ENCODE measurements around the gene FAM131C.

GRCh38 chr1:16018749-16019643 lies 54.5 kb downstream of the FAM131C start:
- no peak for TF ChIP-seq POLR2AphosphoS5 (IDR thresholded peaks at IDR 0.05; ENCODE audit: low read depth, low read length)
- no peak for TF ChIP-seq POLR2A (IDR thresholded peaks at IDR 0.05; ENCODE audit: low read depth, low read length)
- TF ChIP-seq TAF1 (IDR thresholded peaks at IDR 0.05; ENCODE audit: low read depth, low read length): no peak

Measured in GM12891 (cell line).